Activated CD8-positive, alpha-beta T cell treated with anti-CD3 and anti-CD28 coated beads for 36 hours (primary cell): ENCODE results near the gene FURIN. TPM values are rescaled to one million over a fixed set of nuclear protein-coding genes. Genes with fewer than 3 reads are reported as not detected.

Experiments
- ATAC-seq: fragments of 200-7000 bp; cut with Tn5 transposase; one replicate; pipeline ENCODE4 v1.10.0; 2021; ENCODE audit warnings: mild to moderate bottlenecking, moderate library complexity
- CTCF ChIA-PET: fragments of 350-600 bp; sonication (Branson Sonifier 250); formaldehyde crosslinking; loops from one replicate; lab custom pipeline; 2021; ENCODE audit warnings: antibody characterized with exemption; lab: Charles Lee
- POLR2A ChIA-PET: fragments of 350-600 bp; sonication (Branson Sonifier 250); formaldehyde crosslinking; loops from one replicate; lab custom pipeline; 2021; ENCODE audit warnings: antibody characterized with exemption; lab: Charles Lee
- DNase-seq: peaks from one replicate; pipeline ENCODE4 v3.0.0-alpha.2; 2020
- H3K27ac Mint-ChIP-seq: one replicate; pipeline ENCODE4 v1.8.0; 2021; ENCODE audit warnings: mild to moderate bottlenecking, mixed read lengths
- H3K27me3 Mint-ChIP-seq: one replicate; pipeline ENCODE4 v1.8.0; 2021; ENCODE audit warnings: mixed read lengths
- H3K36me3 Mint-ChIP-seq: one replicate; pipeline ENCODE4 v1.8.0; 2021; ENCODE audit warnings: low read depth, mixed read lengths
- H3K4me1 Mint-ChIP-seq: one replicate; pipeline ENCODE4 v1.8.0; 2021; ENCODE audit warnings: low read depth, mixed read lengths
- H3K4me3 Mint-ChIP-seq: one replicate; pipeline ENCODE4 v1.8.0; 2021; ENCODE audit warnings: mild to moderate bottlenecking, moderate library complexity, mixed read lengths
- H3K9me3 Mint-ChIP-seq: one replicate; pipeline ENCODE4 v1.8.0; 2021; ENCODE audit warnings: mixed read lengths
- CTCF ChIP-seq: fragments of 200-600 bp; IDR thresholded peaks from one replicate; pipeline ENCODE4 v1.8.0; 2022; ENCODE audit warnings: antibody characterized with exemption, mild to moderate bottlenecking
- intact Hi-C: fragments of 100-400 bp; cut with micrococcal nuclease; formaldehyde crosslinking; loops from one replicate; pipeline ENCODE4 v1.10.0; 2022
- total RNA-seq, 2 experiments: library from RNA; stranded (reverse); gene quantifications; one replicate each; pipeline ENCODE4 v1.2.3, GENCODE V29; 2021

FURIN gene
- total RNA-seq, 2 experiments from 2014 or later = 111 to 117 TPM

GRCh38 chr15:90836296-90836871 is 32.0 kb upstream of the FURIN start:
- intact Hi-C loops = loop anchor here (5.0 kb wide), 1 partner anchor 36 kb away; no protein-coding TSS in a partner anchor
- ChIA-PET CTCF (interaction anchor here (2.4 kb wide), 1 partner anchor 67 kb away, joined by 8 read pairs; the partner anchor contains the start of gene MAN2A2), POLR2A (interaction anchor here (4.6 kb wide), 1 partner anchor 14 kb away, joined by 27 read pairs; no protein-coding TSS in a partner anchor)
- ATAC-seq (no peak), DNase-seq (no peak)
- H3K27ac Mint-ChIP-seq = peak overlapping the region; percentile 97
- peaks cover 45% of the 10 kb centered on the region for H3K4me1 Mint-ChIP-seq
- H3K9me3 Mint-ChIP-seq = peaks cover 2% of the 10 kb centered on the region
- H3K27me3 Mint-ChIP-seq = no peaks in the 10 kb centered on the region
- no peaks in the 10 kb centered on the region for H3K36me3 Mint-ChIP-seq
- no peak for TF ChIP-seq CTCF
- H3K4me3 Mint-ChIP-seq = no peak overlapping the region

DNA sequence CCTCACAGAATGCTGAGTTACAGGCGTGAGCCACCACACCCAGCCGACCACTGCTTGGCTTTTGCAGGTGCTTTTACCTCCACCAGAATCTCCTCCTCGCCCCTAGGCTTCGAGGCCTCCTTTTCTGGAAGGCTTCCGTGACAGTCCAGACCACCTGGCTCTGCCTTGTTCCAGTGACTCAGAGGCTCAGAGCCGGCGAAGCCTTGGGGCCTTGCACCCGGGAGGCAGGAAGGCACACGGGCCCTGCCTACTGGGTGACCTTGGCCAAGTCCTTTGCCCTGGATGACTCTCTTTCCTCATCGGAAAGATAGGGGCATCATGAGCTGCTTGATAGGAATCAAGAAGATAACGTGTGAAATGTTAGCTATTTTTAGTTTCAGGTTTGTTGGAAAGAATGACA is 31.3 kb upstream of the FURIN start:
- ATAC-seq (no peak), DNase-seq (peak; percentile 39)
- no peak for TF ChIP-seq CTCF
- peaks cover 45% of the 10 kb centered on the region for H3K4me1 Mint-ChIP-seq
- peaks cover 2% of the 10 kb centered on the region for H3K9me3 Mint-ChIP-seq
- peak overlapping the region; percentile 63 for H3K4me3 Mint-ChIP-seq
- intact Hi-C loops = loop anchor here (5.0 kb wide), 1 partner anchor 35 kb away; no protein-coding TSS in a partner anchor
- H3K27ac Mint-ChIP-seq = peak overlapping the region; percentile 97
- no peaks in the 10 kb centered on the region for H3K36me3 Mint-ChIP-seq
- ChIA-PET CTCF (interaction anchor here (0.7 to 3.3 kb wide), 5 partner anchors 19 to 187 kb away, joined by 3 to 16 read pairs (median 8); partner anchors contain the start of genes HDDC3 and MAN2A2), POLR2A (interaction anchor here (0.7 to 4.6 kb wide), 6 partner anchors 14 to 120 kb away, joined by 3 to 27 read pairs (median 5); partner anchors contain the start of gene BLM)
- no peaks in the 10 kb centered on the region for H3K27me3 Mint-ChIP-seq

- no peak for TF ChIP-seq CTCF
- POLR2A ChIA-PET = interaction anchor here (0.7 to 4.6 kb wide), 9 partner anchors 8 to 121 kb away, joined by 3 to 27 read pairs (median 5); partner anchors contain the start of gene BLM
- Mint-ChIP-seq H3K9me3 (peaks cover 2% of the 10 kb centered on the region), H3K4me1 (peaks cover 45% of the 10 kb centered on the region), H3K4me3 (peak overlapping the region; percentile 63), H3K36me3 (no peaks in the 10 kb centered on the region), H3K27ac (peak overlapping the region; percentile 97), H3K27me3 (no peaks in the 10 kb centered on the region)
- intact Hi-C loops = loop anchor here (5.0 kb wide), 1 partner anchor 34 kb away; no protein-coding TSS in a partner anchor
- DNase-seq = peak; percentile 97
- peak; percentile 95 for ATAC-seq
- CTCF ChIA-PET = interaction anchor here (0.8 to 3.3 kb wide), 7 partner anchors 8 to 94 kb away, joined by 3 to 16 read pairs (median 7); partner anchors contain the start of genes HDDC3 and MAN2A2
Observed at GRCh38 chr15:90838139-90838538, 30.2 kb upstream of the FURIN start.

DNA sequence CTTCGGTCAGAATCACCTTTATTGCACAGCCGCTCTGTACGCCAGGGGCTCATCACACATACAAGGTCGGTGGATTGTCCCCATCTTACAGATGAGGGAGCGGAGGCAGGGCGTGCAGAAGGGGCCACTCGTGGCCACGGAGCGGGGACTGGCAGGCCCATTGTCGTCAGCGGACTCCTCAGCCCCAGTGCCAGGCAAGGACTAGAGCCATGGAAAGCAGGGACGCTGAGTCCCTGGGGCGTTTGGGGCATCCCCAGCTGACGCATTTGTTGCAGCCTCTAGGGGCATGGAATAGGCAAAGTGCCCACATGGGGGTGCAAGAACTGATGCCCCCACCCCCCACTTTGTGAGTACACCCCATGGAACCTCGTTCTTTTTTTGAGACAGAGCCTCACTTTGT is 29.8 kb upstream of the FURIN start:
- ChIA-PET POLR2A (interaction anchor here (0.9 to 4.6 kb wide), 5 partner anchors 8 to 32 kb away, joined by 3 to 27 read pairs (median 6); no protein-coding TSS in a partner anchor), CTCF (interaction anchor here (0.8 to 3.3 kb wide), 7 partner anchors 8 to 94 kb away, joined by 3 to 16 read pairs (median 4); partner anchors contain the start of gene HDDC3)
- Mint-ChIP-seq H3K4me3 (peak overlapping the region; percentile 63), H3K27ac (peak overlapping the region; percentile 97), H3K4me1 (peaks cover 45% of the 10 kb centered on the region), H3K36me3 (no peaks in the 10 kb centered on the region), H3K27me3 (no peaks in the 10 kb centered on the region), H3K9me3 (peaks cover 2% of the 10 kb centered on the region)
- DNase-seq (peak; percentile 41), ATAC-seq (no peak)
- TF ChIP-seq CTCF = no peak
- intact Hi-C loops = loop anchor here (5.0 kb wide), 1 partner anchor 34 kb away; no protein-coding TSS in a partner anchor
